Stimulated activated CD8-positive, alpha-beta memory T cell treated with anti-CD3 and anti-CD28 coated beads, Interleukin-12 subunit alpha, Interleukin-12 subunit beta, amount 100 ng/mL, for 24 hours (primary cell): ENCODE measurements around the gene PTPN13.
"Not testable (repeated sequence)": the region's sequence is repeated elsewhere in the genome, so short reads cannot be mapped to it uniquely, and the experiment has no call there.

Experiments used
- DNase-seq: peaks from one replicate; pipeline ENCODE4 v3.0.0-alpha.2; 2020; ENCODE audit errors: extremely low read depth

The PTPN13 gene

GRCh38 chr4:86641516-86642090 is 47.5 kb downstream of the PTPN13 start:
- no peak for DNase-seq

GRCh38 chr4:86644892-86645291 is 50.8 kb downstream of the PTPN13 start:
- no peak for DNase-seq

GRCh38 chr4:86652332-86652932 is 58.3 kb downstream of the PTPN13 start:
- DNase-seq, result no peak

DNA sequence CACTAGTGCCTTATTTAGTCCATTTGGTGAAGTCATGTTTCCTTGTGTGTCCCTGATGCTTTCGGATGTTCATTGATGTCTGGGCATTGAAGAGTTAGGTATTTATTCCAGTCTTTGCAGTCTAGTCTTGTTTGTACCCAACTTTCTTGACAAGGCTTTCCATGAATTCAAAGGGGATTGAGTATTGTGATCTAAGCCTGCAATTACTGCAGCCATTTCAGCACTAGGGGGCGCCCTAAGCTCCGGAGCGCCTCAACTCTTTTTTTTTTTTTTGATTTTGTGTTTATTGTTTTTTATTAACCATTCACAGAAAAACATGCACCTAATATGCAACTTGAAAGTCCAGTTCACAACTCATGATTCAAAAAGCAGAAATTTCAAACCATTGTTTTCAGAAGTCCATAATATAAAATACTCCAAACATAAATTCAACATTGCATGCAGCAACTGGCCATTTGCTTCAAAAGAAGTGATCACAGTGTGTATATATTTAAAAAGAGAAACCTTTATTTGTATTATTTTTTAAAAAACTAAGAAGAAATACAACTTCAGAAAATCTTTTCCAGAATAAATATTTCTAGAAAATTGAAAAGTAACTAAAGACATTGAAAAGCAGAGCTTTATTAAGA is 59.2 kb downstream of the PTPN13 start:
- DNase-seq, result no peak

DNA sequence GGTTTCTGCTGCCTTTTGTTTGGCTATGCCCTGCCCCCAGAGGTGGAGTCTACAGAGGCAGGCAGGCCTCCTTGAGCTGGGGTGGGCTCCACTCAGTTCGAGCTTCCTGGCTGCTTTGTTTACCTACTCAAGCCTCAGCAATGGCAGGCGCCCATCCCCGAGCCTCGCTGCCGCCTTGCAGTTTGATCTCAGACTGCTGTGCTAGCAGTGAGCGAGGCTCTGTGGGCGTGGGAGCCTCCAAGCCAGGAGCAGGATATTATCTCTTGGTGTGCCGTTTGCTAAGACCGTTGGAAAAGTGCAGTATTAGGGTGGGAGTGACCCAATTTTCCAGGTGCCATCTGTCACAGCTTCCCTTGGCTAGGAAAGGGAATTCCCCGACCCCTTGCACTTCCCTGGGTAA is 62.7 kb downstream of the PTPN13 start:
- not testable (repeated sequence) for DNase-seq

- no peak for DNase-seq
Measured at GRCh38 chr4:86657382-86657781, 63.3 kb downstream of the PTPN13 start.

DNA sequence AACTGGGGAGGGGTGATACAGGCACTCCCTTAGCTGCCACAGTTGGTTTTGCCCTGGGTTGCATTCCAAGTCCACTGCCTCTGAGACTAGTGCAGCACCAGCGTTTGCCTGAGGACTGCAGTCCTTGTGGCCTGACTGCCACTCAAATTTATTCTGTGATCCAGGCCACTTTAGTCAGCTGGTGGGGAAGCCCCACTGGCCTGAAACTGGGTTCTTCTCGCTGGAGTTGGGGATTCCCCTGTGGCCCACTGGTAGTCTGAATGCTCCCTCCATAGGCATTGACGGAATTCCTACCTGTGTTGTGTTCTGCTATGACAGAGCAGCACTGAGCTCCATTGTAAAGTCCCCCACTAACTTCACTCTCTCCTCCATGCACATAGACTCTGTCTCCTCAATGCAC is 63.8 kb downstream of the PTPN13 start:
- DNase-seq, result no peak

DNA sequence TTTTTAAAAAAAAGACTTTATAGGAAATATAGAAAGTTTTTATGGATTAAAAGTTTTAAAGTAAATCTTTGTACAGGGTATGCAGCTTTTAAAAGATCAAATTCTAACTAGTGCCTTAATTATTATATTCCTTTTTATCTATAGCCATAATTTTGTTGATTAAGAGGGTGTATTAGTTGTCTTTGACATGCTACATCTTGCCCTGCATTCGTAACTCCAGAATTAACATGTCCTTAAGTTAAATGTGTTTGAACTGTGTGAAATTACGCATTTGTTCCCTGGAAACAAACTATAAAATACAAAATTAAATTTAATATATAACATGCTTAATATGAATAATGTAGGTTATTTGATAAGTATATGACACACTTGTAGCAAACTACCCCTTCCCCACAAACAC is 66.3 kb downstream of the PTPN13 start:
- no peak for DNase-seq

GRCh38 chr4:86661006-86661405 is 66.9 kb downstream of the PTPN13 start:
- DNase-seq, result no peak

DNA sequence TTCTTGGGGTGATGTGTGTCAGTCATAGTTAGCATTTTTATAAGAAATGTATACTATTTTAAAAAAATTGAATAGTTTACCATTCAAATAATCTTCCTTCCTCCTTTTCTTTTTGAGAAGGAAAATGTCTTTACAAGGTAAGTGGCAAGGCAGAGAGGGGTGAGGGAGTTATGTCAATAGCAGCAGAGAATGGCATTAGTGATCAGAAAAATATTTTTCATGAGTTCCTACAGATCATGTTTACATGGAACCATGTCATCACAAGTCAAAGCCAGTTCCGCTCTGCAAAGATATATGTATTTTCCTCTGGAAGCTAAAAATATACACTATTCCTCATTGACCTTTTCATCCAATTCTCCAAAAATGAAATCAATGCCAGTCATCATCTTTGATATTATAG is 67.3 kb downstream of the PTPN13 start:
- no peak for DNase-seq

GRCh38 chr4:86664959-86665358 is 70.8 kb downstream of the PTPN13 start:
- no peak for DNase-seq

DNA sequence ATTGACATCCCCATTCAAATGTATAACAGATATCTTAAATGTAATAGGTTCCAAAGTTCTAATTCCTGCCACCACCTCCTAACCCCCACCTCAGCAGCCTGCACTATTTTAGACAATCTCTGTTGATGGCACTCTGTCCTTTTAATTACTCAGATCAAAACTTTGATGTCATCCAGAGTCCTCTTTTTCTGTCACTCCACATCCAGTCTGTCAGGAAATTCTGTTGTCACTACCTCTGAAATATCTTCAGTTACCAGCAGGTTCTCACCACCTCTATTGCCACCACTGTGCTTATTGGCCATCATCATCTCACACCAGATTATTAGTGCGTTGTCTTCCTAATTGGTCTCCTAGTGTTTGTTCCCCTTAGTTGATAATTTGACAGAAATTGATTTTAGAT is 76.2 kb downstream of the PTPN13 start:
- no peak for DNase-seq

DNA sequence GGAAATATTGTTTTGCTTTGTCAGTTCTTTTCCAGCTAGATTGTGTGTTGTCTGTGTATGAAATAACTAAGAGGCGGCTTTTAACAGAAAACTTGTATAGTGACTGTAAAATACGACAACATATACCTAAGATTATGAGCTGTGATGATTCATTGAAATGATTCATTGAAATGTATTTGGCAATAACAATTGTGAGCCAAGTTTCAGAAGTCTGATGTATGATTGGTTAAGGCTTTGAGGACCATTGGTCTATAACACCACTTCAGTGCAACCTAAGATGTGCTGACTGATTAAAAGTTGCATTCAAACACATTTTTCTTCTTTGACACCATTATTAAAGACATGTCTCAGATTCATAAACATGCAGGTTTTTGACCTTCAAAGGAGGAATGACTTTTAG is 76.6 kb downstream of the PTPN13 start:
- no peak for DNase-seq

DNA sequence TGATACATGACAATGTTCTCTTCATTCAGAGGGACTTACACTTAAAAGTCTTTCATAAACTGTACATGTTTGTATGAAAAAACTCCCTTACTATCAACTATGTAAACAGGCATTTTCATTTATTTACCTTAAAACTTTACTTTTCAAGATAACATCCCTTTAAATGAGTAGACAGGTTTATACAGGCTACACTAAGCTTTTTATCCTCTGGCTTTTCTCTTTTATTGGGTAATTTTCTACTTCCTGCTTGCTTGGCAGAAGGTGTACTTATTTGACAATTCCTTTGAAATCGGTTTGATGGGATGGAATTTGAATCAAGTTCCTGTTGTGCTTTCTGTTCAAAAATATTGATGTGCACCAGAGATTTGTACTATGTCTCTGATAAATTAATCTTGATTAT is 81.4 kb downstream of the PTPN13 start:
- DNase-seq, result no peak

GRCh38 chr4:86678796-86679195 is 84.7 kb downstream of the PTPN13 start:
- DNase-seq, result no peak

- no peak for DNase-seq
Measured at GRCh38 chr4:86679441-86679840, 85.3 kb downstream of the PTPN13 start.

- DNase-seq, result no peak
Measured at GRCh38 chr4:86683167-86683566, 89.1 kb downstream of the PTPN13 start.

GRCh38 chr4:86683983-86684382 is 89.9 kb downstream of the PTPN13 start:
- DNase-seq, result no peak

DNA sequence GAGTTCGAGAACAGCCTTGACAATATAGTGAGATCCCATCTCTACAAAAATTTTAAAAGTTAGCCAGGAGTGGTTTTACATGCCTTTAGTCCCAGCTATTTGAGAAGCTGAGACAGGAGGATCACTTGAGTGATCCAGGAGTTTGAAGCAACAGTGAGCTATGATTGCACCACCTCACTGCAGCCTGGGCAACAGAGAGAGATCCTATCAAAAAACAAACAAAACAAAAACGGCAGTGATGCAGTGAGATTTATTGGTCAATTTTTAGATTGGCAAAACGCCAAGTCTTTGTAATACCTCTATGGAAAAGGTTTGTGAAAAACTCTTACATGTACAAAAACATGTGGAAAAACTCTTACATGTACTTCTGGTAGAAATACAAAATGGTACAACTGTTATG is 91.3 kb downstream of the PTPN13 start:
- no peak for DNase-seq

DNA sequence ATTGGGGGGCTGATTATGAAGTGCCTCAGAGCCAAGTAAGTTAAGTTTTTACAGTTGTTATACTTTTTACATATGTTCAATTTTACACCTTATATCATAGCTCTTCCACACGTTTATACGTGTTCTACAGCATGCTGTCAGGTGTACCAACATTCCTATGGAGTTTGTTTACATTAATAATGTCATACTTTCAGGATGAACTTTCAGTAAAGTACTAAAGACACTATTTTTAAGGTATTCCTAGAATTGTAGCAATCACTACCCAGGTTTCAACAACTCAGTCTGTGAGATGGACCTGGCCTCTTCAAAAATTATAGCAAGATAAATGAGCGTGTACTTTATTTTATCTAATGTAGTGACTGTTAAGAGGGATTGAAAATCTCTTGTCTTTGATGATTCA is 92.6 kb downstream of the PTPN13 start:
- DNase-seq, result no peak

- no peak for DNase-seq
Measured at GRCh38 chr4:86688026-86688425, 93.9 kb downstream of the PTPN13 start.

DNA sequence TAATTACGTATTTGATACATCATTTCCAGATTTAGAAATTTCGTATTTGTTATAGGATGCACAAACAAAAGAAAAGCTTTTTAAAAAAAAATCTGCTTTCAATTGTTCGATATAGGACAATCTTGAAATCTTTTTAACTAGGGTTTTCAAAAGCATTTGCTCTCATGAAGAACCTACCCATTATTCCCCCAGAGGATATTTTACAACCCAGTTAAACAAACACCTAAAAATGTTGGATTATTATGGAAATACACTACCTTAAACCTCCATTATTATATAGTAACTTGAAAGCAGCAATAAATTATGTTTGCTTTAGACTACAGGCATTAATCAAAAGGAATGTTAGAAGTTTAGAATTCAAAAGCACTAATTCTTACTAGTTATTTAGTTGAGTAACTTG is 110.5 kb downstream of the PTPN13 start:
- no peak for DNase-seq

- DNase-seq, result no peak
Measured at GRCh38 chr4:86706923-86707597, 112.9 kb downstream of the PTPN13 start.
